GM12891 (cell line): ENCODE data around the gene ZNF771.

Experiments used
- PAX5 ChIP-seq: IDR thresholded peaks from 2 replicates; pipeline ENCODE4 v1.6.1; 2011; ENCODE audit warnings: low read length, moderate library complexity, mild to moderate bottlenecking; ENCODE audit not compliant: insufficient read depth, severe bottlenecking
- POLR2A ChIP-seq: IDR thresholded peaks from 2 replicates; pipeline ENCODE4 v1.6.1; 2011; ENCODE audit warnings: low read depth, low read length, control low read depth
- POLR2AphosphoS5 ChIP-seq: IDR thresholded peaks from 2 replicates; pipeline ENCODE4 v1.6.1; 2011; ENCODE audit warnings: low read depth, low read length, control low read depth
- POU2F2 ChIP-seq: IDR thresholded peaks from 2 replicates; pipeline ENCODE4 v1.6.1; 2011; ENCODE audit warnings: low read depth, mild to moderate bottlenecking, control low read depth, low read length, moderate library complexity
- SPI1 ChIP-seq: IDR thresholded peaks from 2 replicates; pipeline ENCODE4 v1.6.1; 2011; ENCODE audit warnings: low read depth, low read length, control low read depth
- TAF1 ChIP-seq: IDR thresholded peaks from 2 replicates; pipeline ENCODE4 v1.6.1; 2011; ENCODE audit warnings: low read depth, low read length, control low read depth

DNA sequence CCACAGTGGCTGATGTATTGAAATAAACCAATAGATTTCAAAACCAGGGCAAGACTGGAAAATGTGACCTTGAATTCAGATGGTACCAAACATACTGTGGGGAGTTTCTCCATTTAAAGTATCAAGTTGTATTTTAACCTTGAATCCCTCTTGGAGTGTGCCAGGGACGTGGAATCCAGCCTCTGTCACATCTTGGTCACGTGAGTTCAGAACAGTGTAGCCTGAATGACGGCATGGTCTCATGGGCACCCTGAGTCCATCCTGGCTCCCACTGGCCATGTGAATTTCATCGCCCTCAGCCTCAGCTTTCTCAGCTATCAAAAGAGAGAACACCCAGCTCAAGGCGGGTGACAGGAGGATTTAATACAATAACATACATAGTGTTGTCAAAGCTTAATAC is 6.8 kb downstream of the ZNF771 start:
- TF ChIP-seq POLR2A = no peak
- no peak for TF ChIP-seq SPI1
- no peak for TF ChIP-seq TAF1
- no peak for TF ChIP-seq POLR2AphosphoS5
- no peak for TF ChIP-seq PAX5
- TF ChIP-seq POU2F2 = no peak
